Metanephros (tissue), 2 donors: ENCODE measurements around the gene HLA-C. TPM values are rescaled to one million over a fixed set of nuclear protein-coding genes. Genes with fewer than 3 reads are reported as not detected.

Experiments
- small RNA-seq: library from RNA; depleted of rRNA; stranded (forward); fragments of <200 nt; gene quantifications from one replicate; pipeline ENCODE3, GENCODE V24; 2014; ENCODE audit warnings: low replicate concordance
- total RNA-seq: library from RNA; depleted of rRNA; stranded (reverse); fragments of >200 nt; gene quantifications from one replicate; pipeline ENCODE4 v1.2.3, GENCODE V29; 2014

The HLA-C gene
- total RNA-seq = 125 TPM

DNA sequence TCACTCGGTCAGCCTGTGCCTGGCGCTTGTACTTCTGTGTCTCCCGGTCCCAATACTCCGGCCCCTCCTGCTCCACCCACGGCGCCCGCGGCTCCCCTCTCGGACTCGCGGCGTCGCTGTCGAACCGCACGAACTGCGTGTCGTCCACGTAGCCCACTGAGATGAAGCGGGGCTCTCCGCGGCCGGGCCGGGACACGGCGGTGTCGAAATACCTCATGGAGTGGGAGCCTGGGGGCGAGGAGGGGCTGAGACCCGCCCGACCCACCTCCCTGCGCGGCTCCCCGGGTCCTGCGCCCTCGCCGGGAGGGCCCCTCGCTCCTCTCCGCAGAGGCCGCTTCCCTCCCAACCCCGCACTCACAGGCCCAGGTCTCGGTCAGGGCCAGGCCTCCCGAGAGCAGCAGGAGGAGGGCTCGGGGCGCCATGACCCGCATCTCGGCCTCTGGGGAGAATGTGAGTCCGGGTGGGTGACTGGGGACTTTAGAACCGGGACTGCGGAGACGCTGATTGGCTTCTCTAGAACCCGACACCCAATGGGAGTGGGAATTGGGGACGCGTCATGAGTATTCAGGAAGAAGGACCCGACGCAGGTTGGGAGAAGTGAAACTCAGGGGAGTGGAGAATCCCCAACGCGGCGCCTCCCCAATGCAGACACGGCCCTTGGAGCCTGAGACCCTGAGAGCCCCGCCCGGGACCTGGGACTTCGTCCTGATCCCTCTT, at the start of gene HLA-C:
Gene HLA-C, minus strand, starts transcription at position 452 of the 717 bp plus-strand sequence. Its CDS starts 21 bp downstream, at position 431.

Small RNA genes within 50 kb of the gene (small RNA-seq; reads per million reads assigned to genes)
- gene AL662844.1 = not detected

Other genes with a start within 250 kb of the HLA-C start
- not detected for gene C6orf15, start 159.5 kb downstream of the HLA-C start, total RNA-seq
- gene PSORS1C1, start 157.3 kb downstream of the HLA-C start, total RNA-seq = 0.06 TPM
- not detected for gene CDSN, start 151.6 kb downstream of the HLA-C start, total RNA-seq
- 0.29 TPM for gene PSORS1C2, start 133.0 kb downstream of the HLA-C start, total RNA-seq
- gene CCHCR1, start 114.3 kb downstream of the HLA-C start, total RNA-seq = 27.2 TPM
- 16.8 TPM for gene TCF19, start 113.5 kb downstream of the HLA-C start, total RNA-seq
- gene POU5F1, start 101.4 kb downstream of the HLA-C start, total RNA-seq = 11.4 TPM
- 297 TPM for gene HLA-B, start 85.1 kb upstream of the HLA-C start, total RNA-seq
- 8.1 TPM for gene MICA, start 131.5 kb upstream of the HLA-C start, total RNA-seq
- 3.6 TPM for gene MICB, start 226.1 kb upstream of the HLA-C start, total RNA-seq